Measurements from ENCODE around the gene TBC1D3K.
"Not testable (repeated sequence)": the region's sequence is repeated elsewhere in the genome, so short reads cannot be mapped to it uniquely, and the experiment has no call there.

The TBC1D3K gene

DNA sequence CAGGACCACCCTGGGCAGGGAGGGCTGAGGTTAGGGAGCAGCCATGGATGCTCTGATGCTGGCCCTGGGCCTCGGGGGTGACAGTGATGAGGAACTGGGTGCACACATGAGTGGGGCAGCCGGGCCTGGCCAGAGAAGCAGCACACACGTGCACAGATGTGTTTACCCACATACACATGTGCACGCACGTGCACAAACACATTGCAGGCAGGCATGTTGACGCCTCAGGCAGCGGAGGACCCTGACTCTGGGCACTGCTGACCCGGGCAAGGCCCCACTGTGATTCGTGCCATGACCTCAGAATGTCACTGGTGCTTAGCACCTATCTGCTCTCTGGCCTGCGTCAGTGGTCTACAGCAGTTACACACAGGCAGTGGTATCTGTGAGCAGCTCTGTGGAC lies at the start of gene TBC1D3K:
Gene TBC1D3K (plus strand): TSS at position 301 of the 400 bp plus-strand sequence. CDS start 1,585 bp downstream, outside the sequence.
- DNase-seq (ENCODE audit: low spot score) = not testable (repeated sequence)

DNA sequence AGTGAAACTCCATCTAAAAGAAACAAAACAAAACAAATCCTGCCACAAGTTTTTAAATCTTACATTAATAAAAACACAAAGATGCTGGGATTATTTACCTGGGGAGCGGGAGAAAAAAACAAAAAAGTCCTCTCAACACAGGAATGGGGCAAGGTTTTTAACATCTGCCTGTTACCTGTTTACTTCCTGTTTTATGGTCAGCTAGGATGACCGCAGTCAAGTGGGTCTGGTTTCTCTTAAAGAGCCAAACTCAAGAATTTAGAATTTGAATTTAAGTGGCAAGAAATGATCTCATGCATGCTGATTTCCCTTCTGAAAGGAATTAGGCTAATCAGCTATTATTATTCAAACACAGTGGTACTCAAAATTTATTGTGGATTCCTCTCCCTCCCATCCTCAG lies 39.7 kb upstream of the TBC1D3K start:
- DNase-seq (ENCODE audit: low spot score) = peak; percentile 30

GRCh38 chr17:37885136-37885535 lies 39.1 kb upstream of the TBC1D3K start:
- no peak for DNase-seq (ENCODE audit: low spot score)

- no peak for DNase-seq (ENCODE audit: low spot score)
Measured at GRCh38 chr17:37888881-37889280, 35.3 kb upstream of the TBC1D3K start.

DNA sequence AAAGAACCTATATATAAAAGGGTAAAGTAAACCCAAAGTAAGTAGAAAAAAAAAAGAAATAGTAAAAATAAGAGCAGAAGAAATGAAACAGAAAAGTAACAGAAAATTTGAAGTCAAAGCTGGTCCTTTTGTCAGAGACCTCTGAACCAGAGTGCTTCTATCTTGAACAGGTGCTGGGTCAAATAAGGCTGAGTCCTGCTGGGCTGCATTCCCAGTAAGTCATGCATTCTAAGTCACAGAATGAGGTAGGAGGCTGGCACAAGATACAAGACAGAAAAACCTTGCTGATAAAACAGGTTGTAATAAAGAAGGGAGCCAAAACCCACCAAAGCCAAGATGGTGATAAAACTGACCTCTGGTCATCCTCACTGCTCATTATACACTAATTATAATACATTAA lies 27.3 kb upstream of the TBC1D3K start:
- DNase-seq (ENCODE audit: low spot score) = not testable (repeated sequence)
